HUES6 (cell line): ENCODE results near the gene RFX6.

Experiments
- H3K27ac ChIP-seq: 2 replicates; pipeline ENCODE4 v1.7.0; 2013; ENCODE audit warnings: low read depth, mild to moderate bottlenecking, low read length, inconsistent platforms
- H3K27me3 ChIP-seq: 2 replicates; pipeline ENCODE4 v1.6.1; 2013; ENCODE audit warnings: low read length; ENCODE audit not compliant: control insufficient read depth, insufficient read depth
- H3K36me3 ChIP-seq: 2 replicates; pipeline ENCODE4 v1.6.1; 2013; ENCODE audit warnings: low read length; ENCODE audit not compliant: control insufficient read depth, insufficient read depth
- H3K4me1 ChIP-seq: 2 replicates; pipeline ENCODE4 v1.6.1; 2013; ENCODE audit warnings: low read length; ENCODE audit not compliant: control insufficient read depth, insufficient read depth
- H3K4me3 ChIP-seq: 2 replicates; pipeline ENCODE4 v1.5.1; 2013; ENCODE audit warnings: low read depth, low read length
- H3K9ac ChIP-seq: one replicate; pipeline ENCODE4 v1.6.1; 2013; ENCODE audit warnings: mild to moderate bottlenecking, low read length
- H3K9me3 ChIP-seq: 2 replicates; pipeline ENCODE4 v1.6.1; 2013; ENCODE audit warnings: low read depth, low read length; ENCODE audit not compliant: control insufficient read depth, insufficient read depth

RFX6 gene

DNA sequence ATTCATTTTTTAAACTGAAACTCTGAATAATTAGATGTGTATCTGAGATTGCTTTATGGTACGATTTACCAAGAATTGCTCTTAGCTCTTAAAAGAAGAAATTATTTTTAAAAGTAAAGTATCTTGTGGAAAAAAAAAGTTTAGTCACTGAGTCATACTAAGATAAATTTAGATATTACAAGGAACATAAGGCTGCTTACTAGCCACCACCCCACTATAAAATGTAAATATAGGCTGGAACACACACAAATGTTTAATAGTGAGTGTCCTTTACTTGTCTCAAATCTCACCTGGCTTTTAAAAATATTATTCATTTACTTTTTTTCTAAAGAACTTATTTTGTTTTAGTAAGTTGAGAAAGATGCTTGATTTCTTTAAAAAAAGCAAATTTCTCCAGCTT, 17.6 kb downstream of the RFX6 start:
- Histone ChIP-seq H3K36me3 (no peaks in the 10 kb centered on the region), H3K4me1 (no peaks in the 10 kb centered on the region), H3K27ac (no peak overlapping the region), H3K9ac (no peak overlapping the region), H3K27me3 (no peaks in the 10 kb centered on the region), H3K4me3 (no peak overlapping the region), H3K9me3 (no peaks in the 10 kb centered on the region)

DNA sequence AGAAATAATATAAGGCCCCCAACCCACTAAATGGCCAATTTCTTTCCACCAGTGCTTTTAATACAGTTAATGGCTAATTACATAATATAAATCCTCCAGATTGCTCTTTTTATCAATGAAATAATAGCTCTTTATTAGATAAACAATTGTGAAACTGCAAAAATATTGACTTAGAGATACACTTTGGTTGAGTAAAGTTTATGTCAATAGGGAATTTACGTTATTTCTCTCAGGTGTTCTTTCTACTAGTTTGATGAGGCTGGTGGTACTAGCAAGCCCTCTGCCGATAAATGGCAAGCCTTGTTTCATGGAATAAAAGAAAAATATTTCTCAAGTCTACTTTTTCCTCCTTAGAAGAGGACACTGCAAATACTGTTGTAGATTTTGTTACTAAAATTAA, 18.9 kb downstream of the RFX6 start:
- Histone ChIP-seq H3K27ac (no peak overlapping the region), H3K36me3 (no peaks in the 10 kb centered on the region), H3K27me3 (no peaks in the 10 kb centered on the region), H3K9me3 (no peaks in the 10 kb centered on the region), H3K4me1 (no peaks in the 10 kb centered on the region), H3K9ac (no peak overlapping the region), H3K4me3 (no peak overlapping the region)

DNA sequence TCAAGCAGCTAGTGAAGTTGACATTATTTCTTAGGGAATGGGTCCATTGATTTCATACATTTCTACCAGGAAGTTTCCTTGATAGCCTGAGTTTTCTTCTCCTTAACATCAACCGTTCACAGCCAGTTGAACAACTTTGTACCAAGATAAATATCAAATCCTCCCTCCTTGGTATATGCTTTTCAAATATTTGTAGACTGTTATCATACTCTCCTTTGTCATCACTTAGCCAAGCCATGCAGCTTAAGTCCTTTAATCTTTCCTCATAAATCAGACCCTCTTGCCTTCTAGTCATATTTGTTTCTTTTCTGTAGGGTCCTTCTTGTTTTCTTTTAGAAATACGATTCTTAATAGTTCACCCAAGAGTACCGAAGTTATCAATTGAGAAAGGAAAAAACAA, 25.6 kb downstream of the RFX6 start:
- no peak overlapping the region for H3K9ac ChIP-seq
- no peaks in the 10 kb centered on the region for H3K4me1 ChIP-seq
- no peak overlapping the region for H3K27ac ChIP-seq
- no peak overlapping the region for H3K4me3 ChIP-seq
- H3K36me3 ChIP-seq: no peaks in the 10 kb centered on the region
- H3K27me3 ChIP-seq: peaks cover 2% of the 10 kb centered on the region; the same call in 1 of the 2 replicates
- H3K9me3 ChIP-seq: peaks cover 5% of the 10 kb centered on the region; the same call in 1 of the 2 replicates

DNA sequence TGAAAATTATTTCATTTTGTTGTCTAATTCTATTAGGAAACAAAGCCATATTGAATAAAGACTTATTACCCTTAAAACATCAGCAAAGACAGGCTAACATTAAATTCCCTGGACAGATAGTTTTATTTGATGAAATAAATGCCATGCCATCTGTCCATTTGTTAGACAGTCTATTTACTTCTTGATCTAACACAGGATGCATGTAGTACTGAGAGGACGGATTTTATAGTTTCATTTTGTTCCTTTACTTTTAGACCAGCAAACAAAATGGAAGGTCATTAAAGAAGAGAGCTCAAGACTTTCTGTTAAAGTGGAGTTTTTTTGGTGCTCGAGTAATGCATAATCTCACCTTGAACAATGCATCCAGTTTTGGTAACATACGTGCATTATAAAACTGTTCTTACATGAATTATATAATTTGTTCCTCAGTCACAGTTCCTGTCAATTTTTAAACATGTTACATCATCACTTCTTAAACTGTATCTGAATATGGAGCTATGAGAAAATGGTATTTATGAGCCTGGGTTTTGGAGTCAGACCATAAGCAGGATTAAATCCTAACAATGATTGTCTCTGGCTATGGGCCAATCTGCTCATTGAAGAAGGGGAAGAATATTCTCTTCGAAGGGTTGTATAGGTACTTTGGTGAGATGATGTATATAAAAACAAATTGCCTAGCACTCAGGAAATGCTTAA, 46.0 kb downstream of the RFX6 start:
- Histone ChIP-seq H3K4me1 (no peaks in the 10 kb centered on the region), H3K27me3 (no peaks in the 10 kb centered on the region), H3K36me3 (no peaks in the 10 kb centered on the region), H3K27ac (no peak overlapping the region), H3K9me3 (no peaks in the 10 kb centered on the region), H3K9ac (no peak overlapping the region), H3K4me3 (no peak overlapping the region)

DNA sequence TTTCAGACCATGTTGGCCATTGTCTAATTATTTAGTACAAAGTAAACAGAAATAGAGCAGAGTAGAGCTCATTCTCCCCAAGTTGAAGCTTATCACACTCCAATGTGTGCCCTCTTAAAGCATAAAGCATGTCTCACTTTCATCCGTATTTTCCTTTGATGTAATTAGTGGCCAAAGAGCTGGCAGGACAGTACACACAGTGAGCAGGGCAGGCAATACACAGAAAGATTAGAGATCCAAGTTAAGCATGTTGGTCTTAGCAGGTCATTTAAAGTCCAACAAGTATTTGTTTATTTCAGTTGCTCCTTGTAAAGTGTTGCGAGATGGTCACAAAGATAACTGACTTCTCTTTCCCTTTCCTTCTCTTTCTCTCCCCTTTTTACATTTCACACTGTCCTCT, 47.2 kb downstream of the RFX6 start:
- Histone ChIP-seq H3K9me3 (no peaks in the 10 kb centered on the region), H3K36me3 (no peaks in the 10 kb centered on the region), H3K27ac (no peak overlapping the region), H3K9ac (no peak overlapping the region), H3K4me1 (peaks cover 6% of the 10 kb centered on the region; the same call in 1 of the 2 replicates), H3K27me3 (no peaks in the 10 kb centered on the region), H3K4me3 (no peak overlapping the region)

DNA sequence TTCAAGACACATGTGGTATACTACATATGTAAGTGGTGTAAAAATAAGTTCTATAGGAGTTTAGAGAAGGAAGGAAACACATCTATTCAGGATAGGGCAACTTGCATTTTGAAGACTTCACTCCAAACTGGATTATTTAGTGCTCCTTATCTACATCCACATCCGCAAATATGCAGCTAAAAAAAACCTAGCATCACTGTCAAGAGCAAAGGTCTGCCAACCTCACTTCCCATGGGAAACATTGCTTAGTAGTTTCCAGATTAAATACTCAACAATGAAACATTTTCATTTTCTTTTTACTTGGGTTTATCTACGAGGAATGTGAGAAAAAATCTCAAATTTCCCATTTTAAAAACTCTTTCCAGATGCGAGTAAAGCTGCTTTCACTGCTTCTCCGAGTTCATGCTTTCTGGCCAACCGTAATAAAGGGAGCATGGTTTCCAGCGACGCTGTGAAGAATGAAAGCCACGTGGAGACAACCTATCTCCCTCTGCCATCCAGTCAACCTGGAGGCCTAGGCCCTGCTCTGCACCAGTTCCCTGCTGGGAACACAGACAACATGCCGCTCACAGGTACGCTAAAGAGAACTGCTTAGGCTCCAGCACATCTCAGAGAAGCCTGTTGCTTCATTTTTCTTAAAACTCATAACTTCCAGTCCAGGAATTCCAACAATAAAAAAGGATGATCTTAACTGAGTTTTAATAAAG, 48.2 kb downstream of the RFX6 start:
- Histone ChIP-seq H3K9me3 (no peaks in the 10 kb centered on the region), H3K27me3 (no peaks in the 10 kb centered on the region), H3K27ac (no peak overlapping the region), H3K9ac (no peak overlapping the region), H3K4me3 (no peak overlapping the region), H3K36me3 (no peaks in the 10 kb centered on the region), H3K4me1 (peaks cover 6% of the 10 kb centered on the region; the same call in 1 of the 2 replicates)

DNA sequence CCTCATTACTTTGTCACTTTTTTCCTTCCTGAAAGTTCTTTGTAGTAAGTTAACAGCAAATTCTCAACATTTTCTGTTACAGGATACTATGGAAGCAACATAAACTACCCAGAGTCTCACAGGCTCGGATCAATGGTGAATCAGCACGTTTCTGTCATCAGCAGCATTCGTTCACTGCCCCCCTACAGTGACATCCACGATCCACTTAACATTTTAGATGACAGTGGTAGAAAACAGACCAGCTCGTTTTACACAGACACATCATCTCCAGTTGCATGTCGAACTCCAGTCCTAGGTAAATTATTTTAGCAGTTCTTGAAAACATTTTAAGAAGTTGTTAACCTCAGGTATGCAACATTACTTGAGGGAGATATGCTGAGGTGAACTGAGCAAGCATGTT, 51.6 kb downstream of the RFX6 start:
- Histone ChIP-seq H3K27me3 (no peaks in the 10 kb centered on the region), H3K4me1 (peaks cover 6% of the 10 kb centered on the region; the same call in 1 of the 2 replicates), H3K4me3 (no peak overlapping the region), H3K36me3 (no peaks in the 10 kb centered on the region), H3K9ac (no peak overlapping the region), H3K9me3 (no peaks in the 10 kb centered on the region), H3K27ac (no peak overlapping the region)

DNA sequence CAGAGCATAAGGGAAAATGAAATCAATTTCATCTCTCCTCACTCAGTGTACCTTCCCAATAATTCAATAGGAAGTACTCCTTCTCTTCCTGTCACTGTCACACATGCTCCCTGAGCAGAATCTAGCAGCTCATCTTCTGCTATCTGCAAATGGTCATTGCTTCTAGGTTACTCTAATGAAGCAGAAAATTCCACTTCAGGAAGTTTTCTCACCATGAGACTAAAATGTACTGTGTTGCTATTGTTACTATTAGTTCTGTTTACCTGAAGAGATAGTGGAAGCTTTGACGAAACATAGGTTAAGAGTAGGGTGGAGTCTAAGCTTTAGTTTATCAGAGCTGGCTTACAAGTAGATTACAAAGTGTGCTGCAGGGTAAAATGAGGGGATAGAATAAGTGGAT, 52.8 kb downstream of the RFX6 start:
- no peaks in the 10 kb centered on the region for H3K27me3 ChIP-seq
- no peak overlapping the region for H3K4me3 ChIP-seq
- no peaks in the 10 kb centered on the region for H3K36me3 ChIP-seq

DNA sequence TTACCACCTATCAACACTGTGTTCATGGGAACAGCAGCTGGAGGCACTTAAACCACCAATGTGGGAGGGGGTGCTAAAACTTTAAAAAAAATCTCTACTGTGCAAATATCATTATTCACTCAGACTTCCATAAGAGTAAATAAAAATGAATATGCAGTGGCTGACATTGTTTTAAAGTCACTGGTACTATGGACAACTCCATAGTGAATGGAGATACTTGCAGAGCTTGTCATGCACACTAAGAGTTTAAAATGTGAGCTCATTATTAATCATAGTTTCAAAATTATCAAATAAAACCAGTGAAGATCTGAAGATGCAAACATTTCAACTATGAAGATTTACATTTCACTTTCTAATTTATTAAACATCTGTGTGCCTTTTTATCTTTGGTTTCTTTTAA, 54.4 kb downstream of the RFX6 start:
- Histone ChIP-seq H3K4me1 (peaks cover 6% of the 10 kb centered on the region; the same call in 1 of the 2 replicates), H3K9ac (no peak overlapping the region), H3K27ac (no peak overlapping the region), H3K9me3 (no peaks in the 10 kb centered on the region), H3K36me3 (no peaks in the 10 kb centered on the region), H3K4me3 (no peak overlapping the region), H3K27me3 (no peaks in the 10 kb centered on the region)

More for the DNA sequence above, 52.8 kb downstream of the RFX6 start:
- H3K9ac ChIP-seq: no peak overlapping the region
- H3K27ac ChIP-seq: no peak overlapping the region
- peaks cover 6% of the 10 kb centered on the region; the same call in 1 of the 2 replicates for H3K4me1 ChIP-seq
- no peaks in the 10 kb centered on the region for H3K9me3 ChIP-seq

DNA sequence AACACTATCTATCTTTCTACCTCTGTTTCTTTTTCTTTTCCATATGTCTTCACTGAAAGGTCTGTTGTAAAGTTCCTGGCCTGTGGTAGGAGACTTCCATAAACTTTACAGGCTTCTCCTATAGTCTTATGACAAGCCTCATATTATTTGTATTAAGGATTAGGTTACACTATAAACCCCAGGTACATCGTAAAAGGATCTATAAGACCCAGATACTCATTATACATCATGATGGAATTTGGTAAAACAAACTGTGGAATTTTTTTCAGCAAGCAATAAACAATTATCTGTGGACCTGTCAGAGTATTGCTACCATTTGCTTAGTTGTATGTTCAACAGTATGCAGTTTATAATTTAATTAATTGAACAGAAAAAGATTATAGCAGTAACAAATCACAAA, 55.5 kb downstream of the RFX6 start:
- no peaks in the 10 kb centered on the region for H3K9me3 ChIP-seq
- H3K9ac ChIP-seq: no peak overlapping the region
- H3K27ac ChIP-seq: no peak overlapping the region
- no peaks in the 10 kb centered on the region for H3K36me3 ChIP-seq
- peaks cover 6% of the 10 kb centered on the region; the same call in 1 of the 2 replicates for H3K4me1 ChIP-seq
- no peaks in the 10 kb centered on the region for H3K27me3 ChIP-seq
- H3K4me3 ChIP-seq: no peak overlapping the region

DNA sequence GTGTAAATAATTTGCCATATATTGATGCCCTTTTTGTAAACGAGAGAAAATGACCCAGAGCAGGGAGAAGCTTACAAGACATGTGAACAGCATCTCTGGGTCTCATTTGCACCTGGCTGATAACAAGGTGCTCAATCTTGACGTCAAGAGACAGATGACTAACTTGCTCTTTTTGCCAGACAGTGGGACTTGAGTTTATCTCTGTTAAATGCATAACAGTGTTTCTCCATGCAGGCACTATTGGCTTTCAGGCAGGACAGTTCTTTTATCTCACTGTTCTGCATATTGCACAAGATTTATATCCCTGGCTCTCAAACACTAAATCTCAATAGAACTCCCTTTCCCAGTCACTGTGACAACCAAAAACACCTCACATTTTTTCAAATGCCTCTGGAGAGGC, 56.4 kb downstream of the RFX6 start:
- no peak overlapping the region for H3K27ac ChIP-seq
- H3K27me3 ChIP-seq: no peaks in the 10 kb centered on the region
- H3K4me1 ChIP-seq: peaks cover 5% of the 10 kb centered on the region; the same call in 1 of the 2 replicates
- no peaks in the 10 kb centered on the region for H3K9me3 ChIP-seq
- H3K36me3 ChIP-seq: no peaks in the 10 kb centered on the region
- H3K4me3 ChIP-seq: no peak overlapping the region
- no peak overlapping the region for H3K9ac ChIP-seq
